HepG2 (cell line): ENCODE measurements around the gene PSMB8. TPM values are rescaled to one million over a fixed set of nuclear protein-coding genes. Genes with fewer than 3 reads are reported as not detected.
A peak's percentile ranks its signal among the peaks of the same experiment; 100 is the strongest.

Source experiments
- ARID4A ChIP-seq: sonication (generic); formaldehyde crosslinking; IDR thresholded peaks from 2 replicates; pipeline ENCODE4 v1.5.0; 2020; ENCODE audit warnings: mild to moderate bottlenecking, missing genetic modification reagents, borderline replicate concordance
- BRD4 ChIP-seq: sonication (generic); formaldehyde crosslinking; IDR thresholded peaks from 2 replicates; pipeline ENCODE4 v1.4.0; 2020; ENCODE audit warnings: missing genetic modification reagents
- FOXA1 ChIP-seq, 2 experiments: fragments of 450-650 bp in 1 of 2; sonication (generic) in 1 of 2; formaldehyde crosslinking in 1 of 2; IDR thresholded peaks; 2 replicates each; pipeline versions ENCODE4 v1.4.0 to v1.6.1; 2016 to 2020; ENCODE audit warnings: missing genetic modification reagents in 1 of 2
- POGK ChIP-seq: sonication (generic); formaldehyde crosslinking; conservative IDR thresholded peaks from 2 replicates; pipeline ENCODE4 v1.8.0; 2022; ENCODE audit warnings: mild to moderate bottlenecking, moderate library complexity, missing genetic modification reagents
- PPARG ChIP-seq: conservative IDR thresholded peaks from 2 replicates; pipeline ENCODE4 v1.6.1; 2016; ENCODE audit warnings: missing biosample characterization, missing genetic modification reagents
- REXO4 ChIP-seq: sonication (generic); formaldehyde crosslinking; IDR thresholded peaks from 2 replicates; pipeline ENCODE4 v1.8.0; 2022; ENCODE audit warnings: missing genetic modification reagents, mild to moderate bottlenecking, borderline replicate concordance
- SMYD3 ChIP-seq: sonication (generic); formaldehyde crosslinking; IDR thresholded peaks from 2 replicates; pipeline ENCODE4 v1.8.1; 2023; ENCODE audit warnings: mild to moderate bottlenecking, missing genetic modification reagents
- ZNF407 ChIP-seq: sonication (generic); formaldehyde crosslinking; IDR thresholded peaks from one replicate; pipeline ENCODE4 v1.5.1; 2020; ENCODE audit warnings: mild to moderate bottlenecking, missing genetic modification reagents; ENCODE audit errors: not compliant biosample characterization
- ZNF512B ChIP-seq: sonication (generic); formaldehyde crosslinking; IDR thresholded peaks from 2 replicates; pipeline ENCODE4 v1.5.1; 2020; ENCODE audit warnings: missing genetic modification reagents, mild to moderate bottlenecking, borderline replicate concordance
- ZSCAN30 ChIP-seq: sonication (generic); formaldehyde crosslinking; IDR thresholded peaks from 2 replicates; pipeline ENCODE4 v1.5.0; 2020; ENCODE audit warnings: mild to moderate bottlenecking, missing genetic modification reagents
- polyA plus RNA-seq, 8 experiments: library from polyadenylated mRNA; depleted of rRNA in 3 of 8; stranded (reverse) in 7 of 8; unstranded in 1 of 8; fragments of >200 nt; fragmentation: Illumina TruSeq in 4 of 8; extraction: Trizol in 4 of 8; gene quantifications; 2 replicates each; pipeline versions ENCODE4 v1.2.1 to v1.2.3, GENCODE V29; 2011 to 2016; ENCODE audit warnings: low read depth in 4 of 8, missing spikeins in 1 of 8, mixed read lengths in 1 of 8; ENCODE audit not compliant: insufficient read depth in 1 of 8
- total RNA-seq, 5 experiments: library from RNA; depleted of rRNA; stranded (reverse); fragments of >200 nt; fragmentation: Illumina TruSeq; extraction: Trizol; gene quantifications; 2 replicates each; pipeline ENCODE4 v1.2.3, GENCODE V29; 2016; ENCODE audit warnings: low read depth in 1 of 5

PSMB8 gene
- total and polyA plus RNA-seq, 2 of the 13 experiments (the other 11 are each of a cell fraction or from before 2014, with no cell fraction given): 30.7 to 64.7 TPM

GRCh38 chr6:32852844-32853540 lies 9.1 kb upstream of the PSMB8 start (continued):
- TF ChIP-seq ARID4A (CRISPR knock-in tag) (no peak), REXO4 (CRISPR knock-in tag) (no peak), SMYD3 (CRISPR knock-in tag) (no peak), ZNF512B (peak; percentile 65; the same call in 1 of the 2 replicates), ZNF407 (CRISPR knock-in tag) (peak; percentile 23), PPARG (CRISPR knock-in tag) (no peak), BRD4 (CRISPR knock-in tag) (peak; percentile 34; the same call in 1 of the 2 replicates), ZSCAN30 (no peak), FOXA1 (IDR thresholded peaks at IDR 0.05) (no peak), FOXA1 (CRISPR knock-in tag; IDR thresholded peaks at IDR 0.05) (no peak), POGK (CRISPR knock-in tag) (no peak)
